GM18873 (cell line): ENCODE results near the gene SNAI3.

Source experiments
- ATAC-seq: cut with Tn5 transposase; IDR thresholded peaks from one replicate; pipeline ENCODE4 v1.9.1; 2021; ENCODE audit warnings: mild to moderate bottlenecking, moderate library complexity, moderate number of reproducible peaks; ENCODE audit not compliant: unreplicated experiment, low FRiP score

The SNAI3 gene

GRCh38 chr16:88686439-88687253 lies at the start of gene SNAI3:
Gene SNAI3, minus strand, starts transcription at chr16:88686507. Its CDS starts 101 bp downstream, at chr16:88686406.
- peak; percentile 44 for ATAC-seq

- no peak for ATAC-seq
Measured at GRCh38 chr16:88736088-88736487, 49.8 kb upstream of the SNAI3 start.

GRCh38 chr16:88735616-88736015 lies 49.3 kb upstream of the SNAI3 start:
- ATAC-seq, result no peak

GRCh38 chr16:88735121-88735520 lies 48.8 kb upstream of the SNAI3 start:
- ATAC-seq, result no peak

GRCh38 chr16:88734361-88734728 lies 48.0 kb upstream of the SNAI3 start:
- ATAC-seq, result no peak

GRCh38 chr16:88733630-88734360 lies 47.5 kb upstream of the SNAI3 start:
- ATAC-seq, result no peak

GRCh38 chr16:88732961-88733294 lies 46.6 kb upstream of the SNAI3 start:
- ATAC-seq, result no peak

GRCh38 chr16:88732172-88732960 lies 46.1 kb upstream of the SNAI3 start:
- ATAC-seq, result no peak

GRCh38 chr16:88731699-88732098 lies 45.4 kb upstream of the SNAI3 start:
- no peak for ATAC-seq

GRCh38 chr16:88730632-88731607 lies 44.6 kb upstream of the SNAI3 start:
- no peak for ATAC-seq

- ATAC-seq, result no peak
Measured at GRCh38 chr16:88727871-88728270, 41.6 kb upstream of the SNAI3 start.

GRCh38 chr16:88726981-88727380 lies 40.7 kb upstream of the SNAI3 start:
- ATAC-seq, result no peak

GRCh38 chr16:88726408-88726749 lies 40.1 kb upstream of the SNAI3 start:
- no peak for ATAC-seq

GRCh38 chr16:88725609-88726407 lies 39.5 kb upstream of the SNAI3 start:
- no peak for ATAC-seq

- no peak for ATAC-seq
Measured at GRCh38 chr16:88724855-88725555, 38.7 kb upstream of the SNAI3 start.

GRCh38 chr16:88723911-88724310 lies 37.6 kb upstream of the SNAI3 start:
- ATAC-seq, result no peak

- ATAC-seq, result no peak
Measured at GRCh38 chr16:88723507-88723887, 37.2 kb upstream of the SNAI3 start.

- no peak for ATAC-seq
Measured at GRCh38 chr16:88722784-88723506, 36.6 kb upstream of the SNAI3 start.
